Left renal cortex interstitium (tissue), 4 donors: Measurements from ENCODE around the gene MICAL3. TPM values are rescaled to one million over a fixed set of nuclear protein-coding genes. Genes with fewer than 3 reads are reported as not detected.

Experiments used
- DNase-seq, 4 donors: peaks; one replicate each; pipeline ENCODE4 v3.0.0-alpha.2; 2013; ENCODE audit warnings: low read depth in 4 of 4, low spot score in 2 of 4, missing footprints in 1 of 4
- polyA plus RNA-seq, 4 donors: library from polyadenylated mRNA; unstranded; fragments of 120-200 nt; gene quantifications; one replicate each; pipeline ENCODE4 v1.2.1, GENCODE V29; 2013; ENCODE audit not compliant: insufficient read length in 4 of 4

The MICAL3 gene
- polyA plus RNA-seq, 4 donors, result 18.3 to 45.9 (median 34.2) TPM

DNA sequence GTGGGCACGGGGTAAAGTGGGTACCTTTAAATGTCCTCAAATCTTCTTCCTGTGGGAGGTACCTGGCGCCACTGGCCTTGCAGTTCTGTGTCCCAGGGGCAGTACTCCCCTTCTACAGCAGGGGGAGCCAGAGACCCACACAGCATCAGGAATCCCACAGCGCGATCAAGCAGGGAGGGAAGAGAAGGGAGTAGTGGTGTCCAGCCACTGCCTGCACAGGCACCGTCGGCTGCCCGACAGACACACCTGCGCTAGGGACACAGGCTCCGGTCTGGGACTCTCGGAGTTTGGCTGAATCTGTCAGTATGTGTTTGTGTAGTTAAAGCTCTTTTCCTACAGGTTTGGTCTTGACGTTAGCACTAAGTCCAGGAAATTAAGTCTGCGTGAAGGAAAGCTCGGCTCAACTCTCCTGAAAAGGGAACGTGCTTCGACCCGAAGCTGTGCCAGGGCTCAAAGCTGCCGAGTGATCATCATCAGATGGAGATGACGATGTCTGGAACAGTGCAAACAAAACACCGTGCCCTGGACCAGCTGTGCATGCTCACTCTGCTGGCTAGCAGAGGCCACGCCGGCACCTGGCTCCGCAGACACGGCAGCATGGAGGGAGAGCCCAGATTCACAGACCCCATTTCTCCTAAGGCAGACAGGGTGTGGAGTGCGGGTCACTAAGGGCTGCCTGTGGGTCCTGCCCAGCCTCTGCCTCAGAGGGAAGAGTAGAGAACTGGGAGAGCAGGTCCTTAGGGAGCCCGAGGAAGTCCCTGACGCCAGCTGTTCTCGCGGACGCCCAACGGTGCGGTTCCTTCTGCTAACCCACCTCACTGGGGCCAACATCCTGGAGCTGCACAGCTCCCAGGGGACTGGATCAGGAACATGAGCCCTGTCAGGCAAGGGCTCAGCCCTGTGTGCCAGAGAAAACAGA lies 194.1 kb downstream of the MICAL3 start:
- peak; percentile 55 to 84 (median 70) for DNase-seq

DNA sequence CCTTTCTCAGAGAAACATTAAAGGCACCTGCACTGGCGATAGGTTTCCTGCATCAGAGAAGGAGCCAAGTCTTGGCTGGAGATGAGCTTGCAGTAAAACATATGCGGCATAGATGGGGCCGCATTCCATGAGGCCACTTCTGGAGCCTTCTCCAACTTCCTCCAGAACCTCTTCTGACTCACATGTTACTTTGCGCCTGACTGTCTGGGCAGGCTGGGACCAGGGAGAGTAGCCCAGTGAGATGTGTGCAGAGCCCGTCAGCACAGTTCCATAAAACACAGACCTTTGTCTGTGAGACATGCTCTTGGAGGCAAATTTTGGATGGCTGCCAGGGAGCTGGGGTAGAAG lies 194.7 kb downstream of the MICAL3 start:
- DNase-seq, result no peak

DNA sequence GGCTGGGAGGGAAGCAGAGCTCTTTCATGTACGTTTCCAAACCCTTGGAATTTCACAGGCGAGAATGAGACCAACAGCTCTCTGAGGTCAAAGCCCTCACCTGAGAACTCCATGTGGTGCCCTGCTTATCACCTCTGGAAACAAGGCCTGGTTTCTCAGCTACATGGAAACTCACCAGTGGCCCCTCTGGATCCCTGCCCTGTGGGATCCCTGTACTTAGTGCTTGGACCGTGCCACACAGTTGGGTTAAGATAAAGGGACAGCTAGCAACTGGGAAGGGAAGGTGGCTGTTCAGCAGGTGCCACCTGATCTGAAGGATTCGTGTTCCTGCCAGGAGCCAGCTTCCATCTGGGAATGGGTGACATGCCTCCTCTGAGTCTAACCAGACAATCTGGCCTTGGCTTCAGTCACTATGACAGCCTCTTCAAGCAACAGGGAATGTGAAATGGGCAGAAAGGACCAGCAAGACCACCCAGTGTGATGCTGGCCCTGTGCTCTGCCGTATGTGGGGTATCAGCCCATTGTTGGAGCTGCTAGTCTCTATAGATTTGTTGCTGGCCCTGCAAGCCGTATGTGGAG lies 195.8 kb downstream of the MICAL3 start:
- DNase-seq, result no peak

DNA sequence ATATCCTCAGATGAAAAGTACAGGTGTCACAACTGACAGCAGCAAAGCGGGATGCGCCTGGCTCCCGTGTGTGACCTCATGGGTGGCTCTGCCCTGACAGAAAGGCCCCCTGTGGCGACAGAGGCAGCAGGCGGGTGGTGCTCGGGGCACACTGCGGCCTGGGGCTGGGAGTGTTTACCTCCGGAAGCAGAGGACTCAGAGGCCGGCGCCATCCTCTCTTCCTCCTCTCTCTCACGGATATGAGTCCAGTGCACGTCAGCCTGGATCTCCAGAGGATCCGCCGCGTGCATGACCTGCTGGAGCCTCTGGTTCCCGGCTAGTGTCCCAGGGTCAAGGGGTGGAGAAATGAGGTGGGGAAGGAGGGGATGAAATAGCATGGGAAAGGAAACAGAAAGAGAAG lies 196.9 kb downstream of the MICAL3 start:
- DNase-seq, result no peak

DNA sequence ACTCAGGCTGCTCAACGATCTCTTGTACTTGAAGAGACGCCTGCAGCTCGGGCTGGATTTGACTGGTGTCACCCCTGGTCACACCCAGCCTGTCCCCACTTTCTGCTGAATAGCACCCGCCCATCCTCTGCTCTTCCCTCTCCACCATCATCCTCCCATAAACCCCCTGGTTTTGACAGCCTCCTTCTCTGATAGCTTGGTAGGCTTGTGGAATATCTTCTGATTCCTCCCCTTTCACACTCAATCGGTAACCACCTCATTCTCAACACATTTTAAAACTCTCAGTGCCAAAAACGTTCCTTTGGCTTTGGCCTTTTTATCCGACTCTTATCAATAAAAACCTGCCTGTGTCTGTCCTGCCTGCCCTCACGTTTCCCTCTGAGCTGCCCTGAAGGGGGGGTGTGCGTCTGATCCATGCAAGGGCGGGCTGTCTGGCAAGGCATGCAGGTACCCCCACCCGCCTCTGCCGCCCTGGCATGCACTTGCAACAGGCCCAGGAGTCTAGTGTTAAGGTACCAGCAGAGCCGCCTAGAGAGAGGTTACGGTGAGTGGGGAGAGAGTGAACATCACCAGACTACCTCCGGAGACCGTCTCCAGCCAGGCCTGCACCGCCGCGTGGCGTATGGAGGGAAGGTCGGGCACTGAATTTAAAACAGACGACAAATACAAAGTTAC lies 198.3 kb downstream of the MICAL3 start:
- DNase-seq, result no peak

DNA sequence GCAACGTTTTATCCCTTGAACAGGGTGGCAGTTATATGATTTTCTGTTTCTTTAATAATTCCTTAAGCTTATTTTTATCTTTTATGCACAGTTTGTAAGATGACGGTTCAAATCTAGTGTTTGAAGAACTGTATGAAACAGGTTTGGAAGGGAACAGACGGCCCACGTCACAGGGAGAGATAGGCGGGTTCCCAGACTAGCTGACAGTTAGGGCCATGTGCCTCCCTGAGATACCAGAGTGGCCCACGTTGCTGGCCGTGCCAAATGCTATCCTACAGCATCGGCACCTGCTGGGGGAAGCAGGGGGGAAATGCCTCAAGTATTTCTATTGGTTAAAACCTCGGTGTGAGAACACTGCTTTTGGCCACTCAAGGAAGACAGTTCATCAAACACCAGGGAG lies 199.9 kb downstream of the MICAL3 start:
- DNase-seq, result no peak

DNA sequence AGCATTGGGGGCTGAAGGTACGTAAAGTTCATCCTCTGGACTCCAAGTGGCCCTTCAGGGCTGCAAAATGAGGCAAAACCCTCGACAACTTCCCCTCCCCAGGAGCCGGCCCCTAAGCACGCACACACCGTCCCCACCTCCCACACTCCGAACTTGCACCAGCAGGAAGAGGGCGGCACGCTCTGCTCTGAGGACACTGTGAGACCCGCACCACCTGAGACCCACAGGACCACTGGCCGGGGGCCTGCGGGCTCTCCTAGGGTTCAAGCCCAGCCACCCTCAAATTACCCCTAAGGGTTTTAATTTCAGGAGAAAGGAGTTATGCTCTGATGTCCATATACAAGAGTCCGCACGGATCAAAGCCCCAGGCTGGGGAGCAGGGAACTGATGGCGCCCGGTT lies 200.4 kb downstream of the MICAL3 start:
- no peak for DNase-seq

DNA sequence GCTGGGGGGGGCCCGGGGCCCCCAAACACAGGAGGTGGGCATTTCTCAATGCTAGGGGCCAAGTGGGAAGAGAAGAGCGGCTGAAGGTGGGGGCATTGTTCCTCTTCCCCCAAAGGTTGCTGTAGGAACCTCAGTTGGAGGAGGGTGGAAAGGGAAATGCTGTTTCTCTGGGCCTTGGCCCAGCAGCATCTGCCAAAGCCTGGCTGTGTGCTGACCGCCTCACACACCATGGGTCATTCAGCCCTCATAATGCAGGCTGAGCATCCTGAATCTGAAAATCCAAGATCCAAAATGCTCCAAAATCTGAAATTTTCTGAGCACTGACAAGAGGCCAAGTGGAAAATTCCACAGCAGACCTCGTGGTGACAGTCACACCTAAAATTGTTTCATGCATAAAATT lies 201.1 kb downstream of the MICAL3 start:
- DNase-seq, result no peak

DNA sequence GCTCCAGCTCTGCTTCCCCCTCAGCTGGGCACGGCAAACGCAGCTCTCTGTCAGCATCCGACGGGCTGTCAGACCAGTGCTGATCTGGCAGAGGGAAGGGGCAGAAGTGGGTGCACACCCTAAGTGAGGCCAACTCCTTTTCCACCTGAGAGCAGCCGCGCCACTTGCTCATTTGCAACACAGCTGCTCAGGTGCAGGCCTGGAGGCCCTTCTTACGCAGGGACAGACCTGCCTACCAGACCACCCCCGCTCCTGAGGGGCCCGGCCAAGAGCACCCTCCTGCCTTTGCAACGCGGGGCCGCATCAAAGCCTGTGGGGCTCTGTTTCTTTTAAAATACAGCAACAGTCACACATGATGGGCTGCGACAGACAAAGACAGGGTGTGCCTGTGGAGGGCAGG lies 202.3 kb downstream of the MICAL3 start:
- no peak for DNase-seq

DNA sequence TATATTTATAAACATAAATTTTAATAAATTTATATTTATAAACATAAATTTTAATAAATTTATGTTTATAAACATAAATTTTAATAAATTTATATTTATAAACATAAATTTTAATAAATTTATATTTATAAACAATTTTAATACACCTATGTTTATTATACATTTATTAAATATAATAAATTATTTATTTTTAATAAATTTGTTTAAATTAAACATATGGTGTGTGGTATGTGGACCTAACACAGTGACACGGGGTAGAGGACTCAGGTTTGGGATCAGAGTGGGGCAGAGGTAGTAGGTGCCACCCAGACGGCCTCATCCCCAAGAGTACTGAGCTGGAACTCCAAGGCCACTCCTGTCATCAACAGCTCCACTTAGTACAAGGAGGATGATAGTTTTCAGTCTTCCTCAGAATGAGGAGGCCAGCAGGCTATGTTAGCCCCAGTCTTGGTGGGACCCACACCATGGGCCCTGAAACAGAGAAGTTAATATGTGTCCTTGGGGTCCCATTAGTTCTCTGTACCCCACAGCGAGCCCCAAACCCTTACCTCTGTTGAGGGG lies 203.4 kb downstream of the MICAL3 start:
- no peak for DNase-seq

DNA sequence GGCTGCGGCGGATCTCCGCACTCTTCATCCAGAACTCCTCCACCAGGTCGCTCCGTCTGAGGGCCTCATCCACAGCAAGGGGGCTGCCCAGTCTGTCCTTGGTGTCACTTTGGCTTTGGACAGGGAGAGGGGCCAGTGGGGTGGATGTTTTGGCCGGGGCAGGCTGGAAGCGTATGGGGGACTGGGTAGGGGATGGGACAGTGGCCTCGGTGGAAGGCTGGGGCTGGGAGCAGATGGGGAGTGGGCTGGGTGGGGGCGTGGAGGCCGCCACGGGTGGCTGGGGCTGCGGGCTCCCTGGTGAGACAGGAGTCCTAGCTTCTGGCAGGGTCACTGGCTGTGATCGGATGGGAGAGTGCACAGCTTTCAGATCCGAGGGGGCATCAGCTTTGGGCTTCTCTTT lies 205.7 kb downstream of the MICAL3 start:
- no peak for DNase-seq

DNA sequence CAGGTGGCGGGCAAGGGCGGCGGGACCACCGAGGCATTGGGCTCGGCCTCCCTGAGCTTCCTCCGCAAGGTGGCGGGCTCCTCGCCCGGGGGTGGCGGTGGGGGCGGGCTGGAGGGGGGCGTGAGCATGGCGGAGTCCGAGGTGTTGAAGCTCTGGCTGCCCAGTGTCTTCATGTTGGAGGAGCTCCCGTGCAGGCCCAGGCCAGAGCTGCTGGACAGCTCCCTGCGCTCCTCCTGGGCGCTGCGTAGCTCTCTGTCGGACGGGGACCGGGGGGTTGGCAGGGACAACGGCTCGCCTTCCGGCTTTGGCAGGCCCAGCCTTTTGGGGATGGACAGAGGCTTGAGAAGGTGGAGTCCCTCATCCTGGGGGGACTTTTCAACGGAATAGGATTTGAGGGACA lies 206.2 kb downstream of the MICAL3 start:
- DNase-seq, result no peak

DNA sequence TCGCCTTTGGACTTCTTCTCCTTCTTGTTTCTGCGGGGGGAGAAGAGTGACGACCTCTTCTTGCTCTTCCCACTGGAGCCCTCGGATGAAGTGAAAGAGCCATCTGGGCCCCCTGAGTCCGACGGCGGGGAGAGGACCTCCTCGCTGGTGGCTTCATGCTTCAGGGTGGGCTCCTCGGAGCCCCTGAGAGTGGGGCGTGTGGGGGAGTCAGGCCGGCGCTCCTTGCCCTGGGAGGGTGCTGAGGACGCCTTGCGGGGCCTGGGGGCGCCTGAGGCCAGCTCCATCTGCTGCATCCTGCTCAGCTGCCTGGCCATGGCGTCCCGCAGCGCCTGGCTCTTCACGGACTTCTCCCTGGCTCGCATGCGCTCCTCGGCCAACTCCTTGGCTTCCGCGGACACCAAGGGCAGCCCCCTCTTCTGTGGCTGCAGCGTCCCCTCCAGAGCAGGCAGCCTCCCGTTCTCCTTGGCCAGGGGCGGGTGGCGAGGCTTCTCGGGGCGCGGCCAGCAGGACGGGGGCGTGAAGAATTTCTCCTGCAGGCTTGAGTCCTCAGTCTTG lies 206.8 kb downstream of the MICAL3 start:
- no peak for DNase-seq

DNA sequence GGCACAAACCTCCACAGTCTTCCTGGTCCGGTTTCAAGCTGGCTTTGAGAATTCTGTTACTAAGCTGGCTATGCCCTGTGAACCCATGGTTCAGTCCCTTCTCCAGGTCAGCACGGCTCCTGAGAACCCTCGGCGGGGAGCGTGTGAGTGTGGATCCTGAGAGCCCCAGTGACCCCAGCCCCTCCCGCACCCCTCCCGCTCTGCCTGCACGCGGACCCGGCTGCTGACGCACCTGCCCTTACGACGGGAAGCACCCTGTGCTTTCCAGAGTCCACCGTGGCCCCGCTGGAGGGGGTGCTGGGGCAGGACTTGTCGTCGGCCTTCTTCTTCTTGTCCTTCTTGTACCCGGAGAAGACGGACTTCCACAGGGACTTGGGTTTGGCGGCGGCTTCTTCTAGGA lies 207.3 kb downstream of the MICAL3 start:
- DNase-seq, result no peak

DNA sequence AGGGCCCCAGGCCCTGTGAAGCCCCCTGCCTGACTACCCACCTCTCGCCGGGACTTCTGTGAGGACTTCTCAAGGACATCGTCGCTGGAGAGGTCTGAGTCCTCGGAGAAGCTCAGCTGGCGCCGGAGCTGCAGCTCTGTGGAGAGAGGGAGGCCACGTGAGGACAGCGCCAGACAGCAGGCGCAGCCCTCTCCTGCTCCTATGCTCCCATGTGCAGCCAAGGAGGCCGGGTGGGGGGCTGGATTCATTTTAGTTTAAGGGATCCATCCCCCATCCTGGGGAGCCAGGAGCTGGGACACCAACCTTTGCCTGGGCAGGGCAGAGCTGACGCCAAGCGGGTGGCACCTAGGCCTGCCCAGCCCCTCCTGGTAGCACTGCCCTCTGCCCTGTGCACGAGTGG lies 207.7 kb downstream of the MICAL3 start:
- DNase-seq, result no peak

DNA sequence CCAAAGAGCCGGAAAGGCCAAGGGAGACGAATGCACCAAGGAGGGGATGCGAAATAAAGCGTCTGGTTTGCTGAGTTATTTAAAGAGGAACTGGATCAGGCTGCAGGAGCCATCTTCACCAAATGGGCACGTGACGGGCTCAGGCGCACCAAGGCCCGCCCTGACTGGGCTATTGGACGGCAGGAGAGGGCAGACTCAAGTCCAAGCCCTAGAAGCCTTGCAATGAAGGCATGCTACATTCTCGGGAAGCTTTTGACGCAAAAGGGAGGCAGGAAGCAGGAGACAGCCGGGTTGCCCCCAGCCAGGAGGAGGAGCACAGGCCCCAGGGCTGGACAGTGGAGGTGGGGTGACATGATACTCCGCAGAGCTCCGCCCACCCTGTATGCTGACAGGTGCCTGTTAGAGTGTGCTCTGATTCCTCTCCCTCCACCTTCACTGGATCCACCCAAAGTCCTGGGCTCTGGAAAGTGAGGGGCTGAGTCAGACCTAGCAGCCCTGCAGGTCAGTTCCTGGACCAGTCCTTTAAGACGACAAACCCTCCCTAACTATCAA lies 208.6 kb downstream of the MICAL3 start:
- DNase-seq, result no peak

DNA sequence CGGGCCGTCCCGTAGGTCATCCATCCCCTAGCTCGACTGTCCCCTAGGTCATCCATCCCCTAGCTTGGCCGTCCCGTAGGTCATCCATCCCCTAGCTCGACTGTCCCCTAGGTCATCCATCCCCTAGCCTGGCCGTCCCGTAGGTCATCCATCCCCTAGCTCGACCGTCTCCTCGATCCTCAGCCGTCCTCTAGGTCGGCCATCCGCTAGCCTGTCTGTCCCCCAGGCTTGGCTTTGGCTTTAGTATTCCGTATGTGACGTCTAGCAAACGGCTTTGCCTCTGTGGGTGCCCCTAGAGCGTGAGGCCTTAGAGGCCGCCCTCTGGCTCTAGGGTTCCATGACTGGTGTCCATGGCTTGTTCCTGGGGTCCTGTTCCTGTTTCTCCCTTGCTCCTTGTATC lies 209.5 kb downstream of the MICAL3 start:
- DNase-seq, result no peak

DNA sequence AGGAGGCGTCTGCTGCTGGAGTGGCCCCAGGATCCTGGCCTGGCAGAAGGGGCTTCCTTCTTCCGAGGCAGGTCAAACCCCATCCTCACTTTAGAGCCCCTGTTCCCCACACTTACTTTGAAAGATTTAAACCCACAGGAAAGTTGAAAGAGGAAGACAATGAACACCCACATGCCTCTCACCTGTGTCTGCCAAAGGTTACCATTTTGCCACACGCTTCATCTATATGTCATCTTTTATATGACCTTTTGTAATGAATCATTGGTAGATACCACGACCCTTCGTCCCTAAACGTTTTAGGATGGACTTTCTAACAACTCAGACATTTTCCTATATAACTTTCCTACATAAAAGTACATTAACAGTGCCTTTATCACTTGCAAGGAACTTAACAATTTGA lies 210.3 kb downstream of the MICAL3 start:
- no peak for DNase-seq

DNA sequence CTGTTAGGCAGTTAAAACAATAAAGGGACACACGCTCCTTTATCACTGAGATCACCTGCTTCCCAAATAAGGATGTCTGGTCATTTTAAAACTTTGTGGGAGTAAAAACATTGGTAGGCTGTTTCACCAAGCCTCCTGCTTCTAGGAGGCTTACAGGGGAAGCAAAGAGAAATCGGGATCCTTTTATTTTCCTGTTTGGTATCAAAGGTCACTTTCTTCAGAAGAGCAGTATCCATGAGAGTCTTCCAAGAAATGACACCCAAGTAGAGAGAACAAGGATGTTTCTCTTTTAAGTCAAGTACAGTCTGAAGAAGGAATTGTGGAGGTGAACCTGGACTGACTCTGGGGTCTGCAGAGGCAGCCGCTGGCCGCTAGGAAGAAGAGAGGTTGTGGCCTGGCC lies 213.2 kb downstream of the MICAL3 start:
- DNase-seq, result no peak

DNA sequence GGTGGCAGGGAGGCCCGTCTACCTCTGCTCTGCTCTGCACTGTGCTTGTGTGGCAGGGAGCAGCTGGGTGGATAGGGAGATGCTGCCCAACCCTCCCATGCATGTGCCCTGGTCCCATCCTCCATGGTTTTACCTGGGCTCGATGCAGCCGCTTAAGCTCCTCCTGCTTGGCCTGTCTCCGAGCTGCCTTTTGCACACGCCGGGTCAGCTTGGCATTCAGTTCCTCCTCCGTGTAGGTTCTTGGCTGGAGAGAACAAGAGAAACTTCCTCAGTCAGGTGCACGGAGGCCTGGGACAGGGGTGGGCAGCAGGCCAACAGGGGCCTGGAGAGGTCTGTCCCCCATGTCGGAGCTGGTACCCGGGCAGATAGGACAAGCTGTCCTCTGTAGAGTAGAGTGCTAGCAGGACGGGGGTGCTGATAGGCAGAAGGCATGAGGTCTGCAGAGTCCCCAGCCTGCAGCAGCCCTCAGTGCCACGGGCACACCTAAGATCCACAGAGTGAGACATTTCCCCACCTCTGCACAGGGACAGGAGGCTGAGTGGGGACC lies 213.7 kb downstream of the MICAL3 start:
- no peak for DNase-seq
